Measurements from ENCODE around the gene TMEM53. TPM values are rescaled to one million over a fixed set of nuclear protein-coding genes. Genes with fewer than 3 reads are reported as not detected.

Gene TMEM53
- total RNA-seq, 1 experiment from 2014 or later: 8.2 TPM

GRCh38 chr1:44685881-44686280 lies 11.6 kb upstream of the TMEM53 start:
- no peak for DNase-seq (ENCODE audit: low spot score)
- no peak overlapping the region for H3K4me3 Mint-ChIP-seq
- CTCF ChIA-PET: interaction anchor here (1.4 kb wide), 1 partner anchor 17 kb away, joined by 4 read pairs; no protein-coding TSS in a partner anchor
- ATAC-seq: no peak
- H3K36me3 Mint-ChIP-seq: no peaks in the 10 kb centered on the region
- H3K4me1 Mint-ChIP-seq: peaks cover 48% of the 10 kb centered on the region
- TF ChIP-seq SP1 (CRISPR knock-in tag; conservative IDR thresholded peaks at IDR 0.05) (no peak), NFYB (CRISPR knock-in tag; conservative IDR thresholded peaks at IDR 0.05; ENCODE audit: low read depth) (no peak), ERG (CRISPR knock-in tag; IDR thresholded peaks at IDR 0.05) (no peak)
- TF ChIP-seq, protein P1, sequence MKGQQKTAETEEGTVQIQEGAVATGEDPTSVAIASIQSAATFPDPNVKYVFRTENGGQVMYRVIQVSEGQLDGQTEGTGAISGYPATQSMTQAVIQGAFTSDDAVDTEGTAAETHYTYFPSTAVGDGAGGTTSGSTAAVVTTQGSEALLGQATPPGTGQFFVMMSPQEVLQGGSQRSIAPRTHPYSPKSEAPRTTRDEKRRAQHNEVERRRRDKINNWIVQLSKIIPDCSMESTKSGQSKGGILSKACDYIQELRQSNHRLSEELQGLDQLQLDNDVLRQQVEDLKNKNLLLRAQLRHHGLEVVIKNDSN (CRISPR knock-in tag; IDR thresholded peaks at IDR 0.05): no peak
- H3K27ac Mint-ChIP-seq: no peak overlapping the region
- H3K27me3 Mint-ChIP-seq (ENCODE audit: low read depth): no peaks in the 10 kb centered on the region
- H3K9me3 Mint-ChIP-seq: no peaks in the 10 kb centered on the region
- POLR2A ChIA-PET: interaction anchor here (1.6 kb wide), 1 partner anchor 12 kb away, joined by 4 read pairs; the partner anchor contains the start of genes ARMH1 and TMEM53

DNA sequence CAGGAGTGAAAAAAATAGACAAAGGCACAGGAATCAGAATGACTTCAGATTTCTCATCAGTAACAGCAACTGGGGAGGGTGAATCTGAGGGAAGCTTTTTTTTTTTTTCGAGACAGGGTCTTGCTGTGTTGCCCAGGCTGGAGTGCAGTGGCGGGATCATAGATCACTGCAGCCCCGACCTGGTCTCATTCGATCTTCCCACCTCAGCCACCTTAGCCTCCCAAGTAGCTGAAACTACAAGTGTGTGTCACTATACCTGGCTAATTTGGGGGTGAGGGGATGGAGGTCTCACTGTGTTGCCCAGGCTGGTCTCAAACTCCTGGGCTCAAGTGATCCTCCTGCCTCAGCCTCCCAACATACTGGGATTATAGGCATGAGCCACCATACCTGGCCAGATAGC lies 10.9 kb upstream of the TMEM53 start:
- POLR2A ChIA-PET: interaction anchor here (1.6 kb wide), 1 partner anchor 11 kb away, joined by 4 read pairs; the partner anchor contains the start of genes ARMH1 and TMEM53
- TF ChIP-seq ZNF121 (CRISPR knock-in tag; IDR thresholded peaks at IDR 0.05): peak; percentile 96
- no peak for TF ChIP-seq CREM (CRISPR knock-in tag; IDR thresholded peaks at IDR 0.05)
- ATAC-seq (no peak), DNase-seq (ENCODE audit: low spot score) (no peak)
- H3K27me3 Mint-ChIP-seq (ENCODE audit: low read depth): no peaks in the 10 kb centered on the region
- no peak overlapping the region for H3K27ac Mint-ChIP-seq
- CTCF ChIA-PET: interaction anchor here (1.4 kb wide), 1 partner anchor 18 kb away, joined by 4 read pairs; no protein-coding TSS in a partner anchor
- H3K9me3 Mint-ChIP-seq: no peaks in the 10 kb centered on the region
- H3K4me1 Mint-ChIP-seq: peaks cover 48% of the 10 kb centered on the region
- no peaks in the 10 kb centered on the region for H3K36me3 Mint-ChIP-seq
- no peak overlapping the region for H3K4me3 Mint-ChIP-seq

GRCh38 chr1:44684525-44684924 lies 10.2 kb upstream of the TMEM53 start:
- POLR2A ChIA-PET: interaction anchor here (1.6 kb wide), 1 partner anchor 10 kb away, joined by 4 read pairs; the partner anchor contains the start of genes ARMH1 and TMEM53
- no peak overlapping the region for H3K27ac Mint-ChIP-seq
- no peak for TF ChIP-seq SMAD3 (CRISPR knock-in tag; IDR thresholded peaks at IDR 0.05; ENCODE audit: borderline replicate concordance)
- TF ChIP-seq, protein P2, sequence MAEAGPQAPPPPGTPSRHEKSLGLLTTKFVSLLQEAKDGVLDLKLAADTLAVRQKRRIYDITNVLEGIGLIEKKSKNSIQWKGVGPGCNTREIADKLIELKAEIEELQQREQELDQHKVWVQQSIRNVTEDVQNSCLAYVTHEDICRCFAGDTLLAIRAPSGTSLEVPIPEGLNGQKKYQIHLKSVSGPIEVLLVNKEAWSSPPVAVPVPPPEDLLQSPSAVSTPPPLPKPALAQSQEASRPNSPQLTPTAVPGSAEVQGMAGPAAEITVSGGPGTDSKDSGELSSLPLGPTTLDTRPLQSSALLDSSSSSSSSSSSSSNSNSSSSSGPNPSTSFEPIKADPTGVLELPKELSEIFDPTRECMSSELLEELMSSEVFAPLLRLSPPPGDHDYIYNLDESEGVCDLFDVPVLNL (CRISPR knock-in tag; IDR thresholded peaks at IDR 0.05; ENCODE audit: borderline replicate concordance, low read depth): no peak
- TF ChIP-seq, protein P3, sequence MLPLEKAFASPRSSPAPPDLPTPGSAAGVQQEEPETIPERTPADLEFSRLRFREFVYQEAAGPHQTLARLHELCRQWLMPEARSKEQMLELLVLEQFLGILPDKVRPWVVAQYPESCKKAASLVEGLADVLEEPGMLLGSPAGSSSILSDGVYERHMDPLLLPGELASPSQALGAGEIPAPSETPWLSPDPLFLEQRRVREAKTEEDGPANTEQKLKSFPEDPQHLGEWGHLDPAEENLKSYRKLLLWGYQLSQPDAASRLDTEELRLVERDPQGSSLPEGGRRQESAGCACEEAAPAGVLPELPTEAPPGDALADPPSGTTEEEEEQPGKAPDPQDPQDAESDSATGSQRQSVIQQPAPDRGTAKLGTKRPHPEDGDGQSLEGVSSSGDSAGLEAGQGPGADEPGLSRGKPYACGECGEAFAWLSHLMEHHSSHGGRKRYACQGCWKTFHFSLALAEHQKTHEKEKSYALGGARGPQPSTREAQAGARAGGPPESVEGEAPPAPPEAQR (CRISPR knock-in tag; IDR thresholded peaks at IDR 0.05): no peak
- TF ChIP-seq, protein P4, sequence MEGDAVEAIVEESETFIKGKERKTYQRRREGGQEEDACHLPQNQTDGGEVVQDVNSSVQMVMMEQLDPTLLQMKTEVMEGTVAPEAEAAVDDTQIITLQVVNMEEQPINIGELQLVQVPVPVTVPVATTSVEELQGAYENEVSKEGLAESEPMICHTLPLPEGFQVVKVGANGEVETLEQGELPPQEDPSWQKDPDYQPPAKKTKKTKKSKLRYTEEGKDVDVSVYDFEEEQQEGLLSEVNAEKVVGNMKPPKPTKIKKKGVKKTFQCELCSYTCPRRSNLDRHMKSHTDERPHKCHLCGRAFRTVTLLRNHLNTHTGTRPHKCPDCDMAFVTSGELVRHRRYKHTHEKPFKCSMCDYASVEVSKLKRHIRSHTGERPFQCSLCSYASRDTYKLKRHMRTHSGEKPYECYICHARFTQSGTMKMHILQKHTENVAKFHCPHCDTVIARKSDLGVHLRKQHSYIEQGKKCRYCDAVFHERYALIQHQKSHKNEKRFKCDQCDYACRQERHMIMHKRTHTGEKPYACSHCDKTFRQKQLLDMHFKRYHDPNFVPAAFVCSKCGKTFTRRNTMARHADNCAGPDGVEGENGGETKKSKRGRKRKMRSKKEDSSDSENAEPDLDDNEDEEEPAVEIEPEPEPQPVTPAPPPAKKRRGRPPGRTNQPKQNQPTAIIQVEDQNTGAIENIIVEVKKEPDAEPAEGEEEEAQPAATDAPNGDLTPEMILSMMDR (IDR thresholded peaks at IDR 0.05): no peak
- TF ChIP-seq RELA (CRISPR knock-in tag; IDR thresholded peaks at IDR 0.05; ENCODE audit: borderline replicate concordance): no peak
- no peak for TF ChIP-seq ESRRA (CRISPR knock-in tag; IDR thresholded peaks at IDR 0.05; ENCODE audit: borderline replicate concordance)
- TF ChIP-seq, protein P5, sequence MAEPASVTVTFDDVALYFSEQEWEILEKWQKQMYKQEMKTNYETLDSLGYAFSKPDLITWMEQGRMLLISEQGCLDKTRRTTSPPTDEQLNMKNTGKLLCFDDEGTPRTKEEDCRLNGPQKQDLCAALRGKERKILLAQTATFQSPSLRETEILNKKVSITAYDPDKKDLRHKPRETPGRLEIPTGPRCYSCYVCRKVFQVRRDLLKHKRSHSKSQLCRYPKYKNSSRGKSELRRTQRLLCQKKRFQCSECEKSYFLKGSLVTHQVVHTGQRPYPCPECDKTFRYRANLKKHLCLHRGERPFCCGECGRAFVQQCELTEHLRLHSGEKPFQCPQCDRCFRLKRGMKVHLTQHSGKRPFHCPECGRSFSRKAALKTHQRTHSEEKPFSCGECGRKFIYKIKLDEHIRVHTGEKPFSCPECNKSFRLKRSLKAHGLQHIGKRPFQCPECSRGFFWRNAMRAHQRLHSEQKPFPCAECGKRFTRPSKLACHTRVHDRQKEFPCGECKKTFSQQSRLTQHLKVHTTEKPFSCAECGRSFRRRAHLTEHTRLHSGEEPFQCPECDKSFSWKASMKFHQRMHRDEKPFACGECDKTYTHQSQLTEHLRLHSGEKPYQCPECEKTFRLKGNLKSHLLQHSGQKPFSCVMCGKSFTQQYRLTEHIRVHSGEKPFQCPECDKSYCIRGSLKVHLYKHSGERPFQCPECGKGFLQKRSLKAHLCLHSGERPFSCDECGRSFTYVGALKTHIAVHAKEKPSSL (CRISPR knock-in tag; conservative IDR thresholded peaks at IDR 0.05): no peak
- no peak for TF ChIP-seq NR3C1 (CRISPR knock-in tag; conservative IDR thresholded peaks at IDR 0.05; ENCODE audit: low read depth)
- TF ChIP-seq FOXJ3 (CRISPR knock-in tag; IDR thresholded peaks at IDR 0.05; ENCODE audit: borderline replicate concordance): no peak
- TF ChIP-seq NFATC4 (CRISPR knock-in tag; IDR thresholded peaks at IDR 0.05): no peak
- TF ChIP-seq STAT6 (CRISPR knock-in tag; conservative IDR thresholded peaks at IDR 0.05; ENCODE audit: low read depth): no peak
- no peak for TF ChIP-seq HMGXB4 (CRISPR knock-in tag; IDR thresholded peaks at IDR 0.05)

More at GRCh38 chr1:44684525-44684924, 10.2 kb upstream of the TMEM53 start:
- Mint-ChIP-seq H3K27me3 (ENCODE audit: low read depth) (no peaks in the 10 kb centered on the region), H3K9me3 (no peaks in the 10 kb centered on the region), H3K4me1 (peaks cover 45% of the 10 kb centered on the region), H3K36me3 (0 out of 2 replicates have a peak, but pooled peaks cover 4% of the 10 kb centered on the region), H3K4me3 (no peak overlapping the region)
- ATAC-seq: no peak
- CTCF ChIA-PET: interaction anchor here (1.0 to 2.1 kb wide), 2 partner anchors 11 to 31 kb away, joined by 4 to 6 read pairs; partner anchors contain the start of genes ARMH1 and TMEM53
- no peak for DNase-seq (ENCODE audit: low spot score)
